Femur (tissue), 1 donor: ENCODE data around the gene EBLN2.

Experiments
- DNase-seq: peaks from one replicate; pipeline ENCODE4 v3.0.0-alpha.2; 2017

Gene EBLN2

DNA sequence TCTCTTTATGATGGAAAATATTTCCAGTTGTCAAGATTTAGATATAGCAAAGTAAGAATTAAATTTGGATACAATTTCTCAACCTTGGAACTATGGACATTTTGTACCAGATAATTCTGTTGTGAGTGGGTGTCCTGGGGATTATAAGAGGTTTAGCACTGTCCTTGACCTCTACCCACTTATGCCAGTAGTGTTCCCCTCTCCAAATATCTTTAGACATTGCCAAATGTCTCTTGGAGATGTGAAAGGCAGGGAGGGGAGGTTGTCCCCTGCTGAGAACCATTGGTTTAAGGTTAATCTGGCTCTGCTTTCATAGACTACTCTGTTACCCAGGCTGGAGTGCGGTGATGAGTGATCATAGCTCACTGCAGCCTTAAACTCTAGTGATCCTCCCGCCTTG, at the start of gene EBLN2:
TSS of gene EBLN2 (plus strand) at position 244 of the 400 bp plus-strand sequence. CDS start 423 bp downstream, outside the sequence.
- no peak for DNase-seq

DNA sequence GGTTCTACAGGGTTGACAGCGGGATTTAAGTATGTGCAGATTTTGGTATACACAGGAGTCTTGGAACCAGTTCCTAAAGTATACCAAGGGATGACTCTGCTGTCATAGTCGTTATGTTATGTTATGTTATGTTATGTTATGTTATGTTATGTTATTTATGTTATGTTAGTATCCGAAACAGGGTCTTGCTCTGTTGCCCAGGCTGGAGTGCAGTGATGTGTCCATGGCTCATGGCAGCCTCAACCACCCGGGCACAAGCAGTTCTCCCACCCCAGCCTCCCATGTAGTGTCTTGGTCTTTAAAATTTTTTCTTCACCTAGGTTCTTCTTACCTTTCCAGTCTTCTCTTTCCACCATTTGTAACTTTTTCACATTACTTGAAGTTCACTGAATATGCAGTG, 43.2 kb upstream of the EBLN2 start:
- DNase-seq = no peak

DNA sequence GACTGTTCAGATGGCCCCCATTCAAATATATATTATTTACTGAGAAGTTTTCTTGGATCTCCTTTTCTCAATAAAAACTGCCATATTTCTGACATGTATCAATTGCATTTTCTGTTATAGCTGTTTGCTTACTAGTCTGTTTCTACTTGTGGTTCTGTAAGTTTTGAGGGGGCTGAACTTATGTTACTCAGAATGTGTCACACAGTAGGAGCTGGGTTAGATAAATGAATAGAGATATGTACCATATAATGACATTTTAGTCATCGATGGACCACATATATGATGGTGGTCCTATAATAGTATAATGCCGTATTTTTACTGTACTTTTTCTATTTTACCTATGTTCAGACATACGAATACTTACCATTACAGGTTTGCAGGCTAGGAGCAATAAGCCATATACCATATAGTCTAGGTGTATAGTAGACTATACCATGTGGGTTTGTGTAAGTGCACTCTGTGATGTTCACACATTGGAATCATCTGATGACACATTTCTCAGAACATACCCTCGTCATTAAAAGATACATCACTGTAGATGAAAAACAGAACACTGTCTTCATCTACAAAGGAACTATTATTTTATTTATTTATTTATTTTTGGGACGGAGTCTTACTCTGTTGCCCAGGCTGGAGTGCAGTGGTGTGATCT, 42.5 kb upstream of the EBLN2 start:
- DNase-seq = no peak

DNA sequence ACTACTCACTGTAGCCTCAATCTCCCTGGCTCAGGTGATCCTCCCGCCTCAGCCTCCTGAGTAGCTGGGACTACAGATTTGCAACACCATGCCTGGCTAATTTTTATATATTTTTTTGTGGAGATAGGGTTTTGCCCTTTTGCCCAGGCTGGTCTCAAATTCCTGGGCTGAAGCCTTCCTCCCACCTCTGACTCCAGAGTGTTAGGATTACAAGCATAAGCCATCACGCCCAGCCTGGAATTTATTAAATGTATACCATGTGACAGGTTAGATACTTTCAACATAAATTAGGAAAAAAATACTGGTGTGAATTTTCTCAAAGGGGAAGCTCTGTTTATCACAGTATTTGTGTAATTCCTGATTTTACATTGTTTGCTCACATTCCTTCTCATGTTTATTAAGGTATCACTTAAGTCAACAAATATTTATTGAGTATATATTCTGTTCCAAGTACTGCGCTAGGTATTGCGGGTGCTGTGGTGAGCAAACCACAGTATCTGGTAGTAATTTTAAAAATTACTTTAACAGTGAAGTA, 40.1 kb upstream of the EBLN2 start:
- no peak for DNase-seq

DNA sequence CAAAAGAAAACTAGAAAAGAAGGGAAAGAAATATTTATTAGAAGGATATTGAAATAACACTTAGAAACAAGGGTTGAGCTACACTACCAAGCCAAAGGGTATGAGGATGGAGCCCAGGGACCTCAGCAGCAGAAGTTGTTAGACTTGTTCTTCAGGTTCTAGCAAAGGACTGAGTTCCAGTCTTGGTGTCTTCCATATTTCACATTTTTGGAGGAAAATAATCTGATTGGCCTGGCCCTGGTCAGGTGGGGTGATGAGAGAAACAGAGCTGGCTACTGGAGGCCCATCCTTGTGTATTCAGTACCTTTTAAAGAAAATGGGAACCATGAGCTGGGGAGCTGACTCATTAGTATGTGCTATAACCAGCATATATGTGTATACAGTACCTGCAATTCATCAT, 36.6 kb upstream of the EBLN2 start:
- DNase-seq = no peak

DNA sequence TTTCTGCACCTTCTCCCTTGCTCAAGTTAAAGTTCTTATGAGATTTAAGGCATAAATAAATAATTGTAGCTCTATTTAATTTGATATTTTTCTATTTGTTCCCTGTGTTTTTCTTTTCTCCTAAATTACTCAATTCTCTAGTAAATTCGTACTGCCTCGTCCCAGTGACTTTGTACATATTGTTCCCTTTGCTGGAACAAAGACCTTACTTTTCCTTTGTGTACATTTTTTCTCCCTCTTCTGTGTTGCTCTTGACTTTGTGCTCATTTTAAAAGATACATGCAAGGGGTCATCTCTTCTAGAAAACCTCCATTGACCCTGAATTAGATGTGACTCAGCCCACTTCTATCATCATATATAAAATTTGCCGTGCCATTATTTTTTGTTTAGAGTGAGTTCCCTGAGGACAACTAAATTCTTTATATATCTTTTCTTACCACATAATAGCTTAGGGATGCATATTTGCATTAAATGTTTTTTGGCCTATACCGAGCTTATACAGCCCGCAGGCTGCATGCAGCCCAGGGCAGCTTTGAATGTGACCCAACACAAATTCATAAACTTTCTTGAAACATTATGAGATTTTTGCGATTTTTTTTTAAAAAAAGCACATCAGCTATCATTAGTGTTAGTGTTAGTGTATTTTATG, 35.2 kb upstream of the EBLN2 start:
- no peak for DNase-seq

DNA sequence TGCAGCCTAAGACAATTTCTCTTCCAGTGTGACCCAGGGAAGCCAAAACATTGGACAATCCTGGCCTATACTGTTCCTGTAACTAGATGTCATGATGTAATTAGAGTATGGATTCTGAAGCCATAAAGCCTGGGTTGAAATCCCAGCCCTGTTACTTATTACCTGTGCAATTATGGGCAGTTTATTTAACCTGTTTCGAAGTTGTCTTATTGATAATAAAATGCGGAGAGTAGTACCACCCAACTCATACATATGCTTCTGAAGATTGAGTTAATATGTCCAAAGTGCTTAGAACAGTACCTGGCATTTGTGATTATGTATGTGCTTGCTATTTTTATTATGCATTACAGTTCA, 34.7 kb upstream of the EBLN2 start:
- no peak for DNase-seq

DNA sequence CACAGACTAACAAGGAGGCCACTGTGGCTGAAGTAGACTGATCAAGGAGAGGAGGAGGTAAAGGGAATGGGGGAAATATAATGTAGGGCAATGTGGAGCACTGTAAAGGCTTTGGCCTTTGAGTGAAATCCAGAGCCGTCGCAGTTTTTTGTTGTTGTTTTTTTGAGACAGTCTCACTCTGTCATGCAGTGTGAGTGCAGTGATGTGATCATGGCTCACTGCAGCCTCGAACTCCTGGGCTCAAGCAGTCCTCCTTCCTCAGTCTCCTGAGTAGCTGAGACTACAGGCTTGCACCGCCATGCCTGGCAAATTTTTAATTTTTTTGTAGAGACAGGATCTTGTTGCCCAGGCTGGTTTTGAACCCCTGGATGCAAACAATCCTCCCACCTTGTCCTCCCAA, 32.7 kb upstream of the EBLN2 start:
- no peak for DNase-seq

DNA sequence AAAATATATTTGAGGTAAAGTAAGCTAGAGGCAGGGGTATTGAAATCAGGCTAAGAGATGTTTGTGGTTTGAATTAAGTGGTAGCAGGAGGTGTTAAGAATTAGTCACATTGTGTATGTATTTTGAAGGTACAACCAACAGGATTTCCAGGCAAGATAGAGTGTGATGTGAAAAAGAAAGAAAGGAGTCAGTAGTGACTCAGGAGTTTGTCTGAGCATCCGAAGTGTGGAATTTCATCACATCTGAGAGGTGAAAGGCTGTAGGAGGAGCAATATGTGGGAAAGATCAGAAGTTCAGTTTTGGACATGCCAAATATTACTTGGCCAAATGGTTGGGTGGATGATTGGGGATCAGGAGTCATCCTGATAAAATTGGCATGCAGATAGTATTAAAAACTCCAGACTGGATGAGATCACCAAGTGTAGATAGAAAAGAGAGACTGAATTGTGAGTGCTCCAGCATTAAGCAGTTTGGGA, 32.1 kb upstream of the EBLN2 start:
- DNase-seq = no peak

DNA sequence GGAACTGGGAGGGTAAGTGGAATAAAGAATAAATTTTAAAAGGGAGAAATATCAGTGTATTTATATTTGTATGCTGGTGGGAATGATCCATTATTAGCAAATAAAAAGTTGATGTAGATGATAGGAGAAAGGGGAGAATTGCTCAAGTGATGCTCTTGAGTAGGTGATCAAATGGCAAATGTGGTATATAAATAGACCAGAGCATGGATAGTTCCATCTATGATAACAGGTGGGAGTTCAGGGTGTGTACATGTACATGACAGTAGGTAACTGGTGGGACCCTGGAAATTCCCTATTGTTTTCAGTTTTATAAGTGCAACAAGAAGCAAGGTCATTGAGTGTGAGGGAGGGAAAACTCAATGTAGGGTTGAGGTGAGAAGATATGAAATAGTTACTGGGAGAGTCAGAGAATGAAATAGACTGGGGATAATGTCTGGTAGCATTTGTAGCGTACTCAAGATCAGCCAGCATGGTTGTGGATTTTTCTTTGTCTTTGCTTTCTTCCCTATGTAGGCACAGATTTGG, 31.3 kb upstream of the EBLN2 start:
- DNase-seq = no peak

DNA sequence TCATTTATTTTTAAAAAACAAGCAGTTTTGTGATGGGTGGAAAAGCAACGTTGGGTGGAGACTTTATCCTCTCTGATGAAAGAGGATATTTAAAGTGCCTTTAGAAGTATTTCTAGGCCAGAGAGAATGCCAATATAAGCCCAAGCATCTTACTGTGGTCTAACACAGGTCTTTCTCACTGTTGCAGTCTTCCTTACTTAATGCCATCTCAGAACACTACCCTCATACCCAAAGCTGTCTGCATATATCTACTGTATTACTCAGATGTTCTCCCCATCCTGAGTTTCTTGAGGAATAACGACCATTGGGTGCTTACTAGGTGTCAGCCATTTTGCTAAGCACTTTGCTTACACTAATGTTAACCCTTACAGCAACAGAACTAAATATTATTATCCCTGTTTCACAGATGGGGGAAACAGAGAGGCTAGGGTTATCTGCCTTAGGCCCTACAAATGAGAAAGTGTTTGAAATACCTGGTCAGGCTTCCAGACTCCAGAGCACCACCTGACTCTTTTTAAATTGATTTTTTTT, 29.8 kb upstream of the EBLN2 start:
- DNase-seq = no peak

DNA sequence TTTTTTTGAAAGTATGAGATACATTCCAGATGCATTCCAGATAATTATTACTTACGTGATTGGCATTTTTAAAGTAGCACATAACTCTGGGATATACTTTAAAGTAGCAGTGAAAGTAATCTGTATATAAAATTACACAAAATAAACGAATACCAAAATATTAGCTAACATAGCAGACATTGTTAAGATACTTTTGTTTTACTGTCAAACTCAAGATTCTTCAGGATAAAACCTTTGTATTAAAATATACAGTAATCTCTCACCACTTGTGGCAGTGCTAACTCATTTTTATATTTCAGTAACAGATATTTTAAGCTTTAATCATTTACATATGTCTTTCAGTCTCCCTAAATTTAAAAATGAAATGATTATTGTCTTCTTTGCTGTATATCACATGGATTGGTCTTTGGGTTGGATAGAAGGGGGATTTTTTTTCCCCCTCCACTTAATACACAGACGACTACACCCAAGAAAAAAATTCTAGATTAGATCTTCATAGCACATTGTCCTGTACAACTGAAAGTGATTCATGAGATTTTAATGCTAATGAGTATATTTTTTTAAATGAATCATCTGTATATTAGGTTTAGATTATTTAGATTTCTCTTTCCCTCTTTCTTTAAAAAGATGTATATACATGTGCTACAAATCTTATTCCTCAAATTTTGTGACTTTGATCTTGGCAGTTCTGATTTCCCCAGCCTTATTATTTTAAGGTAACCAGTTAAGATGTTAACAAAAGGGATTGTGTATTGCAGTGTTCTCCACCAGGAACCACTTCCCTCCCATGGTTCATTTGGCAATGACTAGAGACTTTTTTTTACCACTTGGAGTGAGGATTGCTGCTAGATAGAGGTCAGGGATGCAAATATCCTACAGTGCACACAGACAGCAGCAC, 24.5 kb upstream of the EBLN2 start:
- DNase-seq = no peak

DNA sequence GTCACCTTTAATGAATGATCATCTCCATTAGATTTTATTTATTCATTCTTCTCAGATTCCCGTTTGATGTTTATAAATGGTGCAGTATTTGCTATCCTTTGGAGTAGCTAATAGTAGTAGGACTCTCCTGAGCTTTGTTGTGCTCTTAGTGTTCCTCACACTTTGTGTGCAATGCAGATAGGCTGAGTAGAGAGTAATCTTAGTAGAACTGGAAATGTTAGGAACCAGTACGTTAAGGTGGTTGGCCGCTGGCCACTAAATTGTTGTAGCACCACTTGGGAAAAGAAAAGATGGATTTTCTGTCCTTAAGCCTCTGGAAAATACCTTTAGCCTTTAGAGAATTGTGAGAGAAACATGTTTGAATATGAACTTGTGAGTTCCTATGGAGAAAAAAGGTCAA, 19.9 kb upstream of the EBLN2 start:
- no peak for DNase-seq

DNA sequence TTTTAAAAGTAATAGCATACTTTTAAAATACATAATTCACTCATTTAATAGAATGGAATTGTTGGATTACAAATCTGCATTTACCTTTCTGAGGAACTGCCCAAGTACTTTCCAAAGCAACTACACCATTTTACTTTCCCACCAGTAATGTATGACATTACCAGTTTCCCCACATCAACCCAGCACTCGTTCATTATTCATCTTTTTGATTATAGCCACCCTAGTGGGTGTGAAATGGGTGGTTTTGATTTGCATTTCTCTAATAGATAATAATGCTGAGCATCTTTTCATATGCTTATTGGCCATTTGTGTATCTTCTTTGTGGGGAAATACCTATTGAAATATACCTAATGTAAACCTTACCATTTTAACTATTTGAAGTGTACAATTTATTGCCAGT, 18.0 kb upstream of the EBLN2 start:
- no peak for DNase-seq

DNA sequence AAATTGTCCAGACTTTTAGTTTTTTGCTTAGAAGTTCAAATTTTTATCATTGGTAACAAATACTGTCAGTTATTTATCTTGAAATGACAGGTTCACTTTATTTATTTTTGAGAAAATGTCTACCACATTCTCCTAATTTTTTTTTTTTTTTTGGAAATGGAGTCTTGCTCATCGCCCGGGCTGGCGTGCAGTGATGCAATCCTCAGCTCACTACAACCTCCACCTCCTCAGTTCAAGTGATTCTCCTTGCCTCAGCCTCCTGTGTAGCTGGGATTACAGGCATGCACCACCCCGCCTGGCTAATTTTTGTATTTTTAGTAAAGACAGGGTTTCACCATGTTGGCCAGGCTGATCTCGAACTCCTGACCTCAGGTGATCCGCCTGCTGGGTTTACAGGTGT, 16.1 kb upstream of the EBLN2 start:
- no peak for DNase-seq

DNA sequence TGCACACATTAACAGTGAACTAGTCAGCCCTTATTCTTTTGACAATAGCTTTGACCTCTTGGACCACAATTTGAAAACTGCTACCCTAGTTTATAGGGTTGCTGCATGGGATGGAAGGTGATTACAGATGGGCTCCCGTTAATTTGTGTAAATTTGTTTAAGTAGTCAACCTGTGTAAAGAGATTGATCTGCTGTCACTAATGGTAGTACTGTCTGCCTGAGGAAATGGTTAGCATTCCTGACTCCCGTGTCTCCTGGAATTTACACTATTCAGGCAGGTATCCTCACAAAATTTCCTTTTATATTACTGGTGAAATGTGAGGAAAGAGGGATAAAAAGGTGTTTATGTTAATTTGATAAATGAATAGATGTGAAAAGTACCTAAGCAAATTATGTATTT, 15.3 kb upstream of the EBLN2 start:
- no peak for DNase-seq

DNA sequence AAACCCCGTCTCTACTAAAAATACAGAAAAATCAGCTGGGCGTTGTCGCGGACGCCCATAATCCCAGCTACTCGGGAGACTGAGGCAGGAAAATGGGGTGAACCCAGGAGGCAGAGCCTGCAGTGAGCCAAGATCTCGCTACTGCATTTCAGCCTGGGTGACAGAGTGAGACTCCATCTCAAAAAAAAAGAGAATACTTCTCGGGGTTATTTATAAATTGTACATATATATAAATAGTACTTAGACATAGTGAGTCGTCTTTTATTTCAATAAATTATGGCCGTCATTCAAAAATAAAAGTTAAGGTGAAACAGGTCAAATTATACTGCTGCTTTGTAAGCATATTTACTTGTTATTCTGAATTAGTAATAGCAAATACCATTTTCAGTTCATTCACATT, 12.1 kb upstream of the EBLN2 start:
- DNase-seq = no peak

DNA sequence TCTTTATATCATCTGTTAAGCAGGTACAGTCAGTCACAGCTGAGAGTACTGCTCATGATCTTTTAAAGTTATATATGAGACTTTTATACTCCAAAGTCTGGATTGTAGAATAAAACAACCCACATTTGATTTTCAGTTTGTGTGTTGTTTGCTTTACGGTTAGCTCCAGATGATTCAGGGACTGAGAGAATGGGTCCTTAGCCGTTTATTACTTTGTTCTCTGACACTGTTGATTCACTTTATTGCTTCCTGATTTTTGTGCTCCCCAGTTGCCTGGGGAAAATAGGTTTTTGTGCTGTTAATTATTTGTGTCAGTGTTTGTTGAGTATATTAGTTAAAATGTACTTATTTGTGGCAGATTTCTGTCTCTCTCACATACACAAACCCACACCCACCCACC, 8.6 kb upstream of the EBLN2 start:
- DNase-seq = no peak

DNA sequence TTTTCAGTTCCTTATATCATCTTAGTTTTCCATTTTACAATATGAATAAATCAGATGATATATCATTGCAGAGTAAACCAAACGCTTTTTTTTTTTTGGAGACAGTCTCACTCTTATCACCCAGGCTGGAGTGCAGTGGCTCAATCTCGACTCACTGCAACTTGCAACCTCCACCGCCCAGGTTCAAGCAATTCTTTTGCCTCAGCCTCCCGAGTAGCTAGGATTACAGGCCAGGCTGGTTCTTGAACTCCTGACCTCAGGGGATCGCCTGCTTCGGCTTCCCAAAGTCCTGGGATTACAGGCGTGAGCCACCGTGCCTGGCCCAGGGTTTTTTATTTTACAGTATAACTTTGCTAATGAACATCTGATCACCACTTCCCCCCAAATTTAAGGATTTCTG, 5.9 kb upstream of the EBLN2 start:
- no peak for DNase-seq

DNA sequence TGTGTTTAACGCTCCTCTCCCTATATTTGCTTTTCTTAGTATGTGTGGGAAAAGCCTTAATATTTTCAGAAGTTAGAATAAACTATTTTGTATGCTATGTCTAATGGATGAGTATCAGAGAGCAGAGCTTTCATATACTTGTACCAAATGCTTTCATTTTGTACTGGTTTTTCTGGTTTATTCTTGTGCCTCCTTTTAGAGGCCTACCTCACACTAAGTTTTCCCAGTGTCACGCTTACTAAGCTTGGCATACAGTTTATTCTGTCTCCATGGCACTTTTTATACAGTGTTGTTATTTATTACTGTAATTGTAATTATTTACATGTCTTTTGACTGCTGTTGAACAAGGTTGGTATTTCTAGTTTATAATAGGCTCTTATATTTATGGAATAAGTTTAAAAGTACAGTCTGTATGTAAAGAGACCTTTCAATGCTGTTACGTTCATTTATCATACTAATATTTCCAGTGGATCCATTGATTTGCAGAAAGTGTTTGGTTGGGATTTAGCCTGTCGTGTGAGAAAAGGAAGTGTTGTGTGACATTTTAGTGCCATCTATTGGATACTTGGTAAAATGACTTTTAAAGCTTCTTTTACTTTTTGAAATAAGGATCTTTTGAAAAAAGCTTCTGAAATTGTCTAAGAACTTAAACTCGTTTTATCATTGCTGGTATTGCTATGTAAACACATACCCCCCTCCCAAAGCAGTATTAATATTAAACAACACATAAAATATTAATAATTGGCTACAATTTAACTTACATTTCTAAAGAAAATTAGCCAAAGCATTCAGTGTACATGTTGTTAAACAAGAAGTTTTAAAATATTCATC, 5.2 kb upstream of the EBLN2 start:
- no peak for DNase-seq

DNA sequence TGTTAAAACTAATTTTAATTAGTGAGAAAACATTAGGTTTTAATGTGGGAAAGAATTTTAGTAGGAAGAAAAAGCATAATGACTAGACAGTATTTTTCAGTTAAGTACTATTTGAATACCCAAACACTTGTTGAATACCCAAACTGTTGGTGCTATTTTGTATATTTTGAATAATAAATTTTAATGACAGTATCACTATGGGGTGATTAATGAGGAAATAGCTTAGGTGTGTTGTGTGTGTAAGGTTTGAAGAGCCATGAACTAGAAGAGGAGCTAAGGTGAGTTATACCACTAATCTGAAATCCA, 4.7 kb upstream of the EBLN2 start:
- DNase-seq = no peak

DNA sequence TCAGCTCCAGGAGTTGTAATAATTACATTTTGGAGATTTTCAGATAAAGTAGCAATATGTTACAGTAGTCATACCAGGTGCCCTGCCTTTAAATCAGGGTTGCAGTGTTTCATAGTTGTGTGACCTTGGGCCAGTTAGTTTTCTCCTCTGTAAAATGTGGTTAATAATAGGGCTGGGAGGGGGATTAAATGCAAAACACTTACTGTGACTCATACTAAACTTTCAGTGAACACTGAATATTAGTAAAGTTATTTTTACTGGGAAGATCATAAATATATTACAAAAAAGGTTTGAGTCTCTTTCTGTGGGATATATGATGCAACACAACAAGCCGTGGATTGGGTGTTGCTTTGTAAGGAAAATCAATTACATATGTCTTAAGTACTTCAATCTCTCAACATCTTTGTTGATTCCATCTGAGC, 1.1 kb upstream of the EBLN2 start:
- no peak for DNase-seq
